VCaP (cell line): ENCODE measurements around the gene PTMA.

ENCODE experiments used
- H3K27ac ChIP-seq: fragments of 450-650 bp; 2 replicates; pipeline ENCODE4 v1.5.1; 2017
- CTCF ChIP-seq: fragments of 450-650 bp; conservative IDR thresholded peaks from 2 replicates; pipeline ENCODE4 v1.5.1; 2017; ENCODE audit warnings: mild to moderate bottlenecking, moderate library complexity

PTMA gene

GRCh38 chr2:231664727-231665126 lies 43.6 kb upstream of the PTMA start:
- TF ChIP-seq CTCF: no peak
- no peak overlapping the region for H3K27ac ChIP-seq

GRCh38 chr2:231665245-231666170 lies 42.8 kb upstream of the PTMA start:
- TF ChIP-seq CTCF: no peak
- no peak overlapping the region for H3K27ac ChIP-seq

GRCh38 chr2:231666171-231667095 lies 41.9 kb upstream of the PTMA start:
- TF ChIP-seq CTCF: no peak
- H3K27ac ChIP-seq: no peak overlapping the region

- no peak overlapping the region for H3K27ac ChIP-seq
- TF ChIP-seq CTCF: no peak
These were observed 41.3 kb upstream of the PTMA start for GRCh38 chr2:231667096-231667427.

- no peak overlapping the region for H3K27ac ChIP-seq
- no peak for TF ChIP-seq CTCF
These were observed 40.8 kb upstream of the PTMA start for GRCh38 chr2:231667496-231667895.

- H3K27ac ChIP-seq: no peak overlapping the region
- TF ChIP-seq CTCF: no peak
These were observed 39.3 kb upstream of the PTMA start for GRCh38 chr2:231668981-231669380.
